ENCODE data around the gene BET1L. TPM values are rescaled to one million over a fixed set of nuclear protein-coding genes. Genes with fewer than 3 reads are reported as not detected.

Gene BET1L
- total and polyA plus RNA-seq, 2 experiments from 2014 or later, result 19.5 to 22.8 TPM

- no peak overlapping the region for H3K4me3 ChIP-seq
- no peak overlapping the region for H3K27ac ChIP-seq (ENCODE audit: low read depth)
- H3K36me3 ChIP-seq (ENCODE audit: insufficient read depth), result no peaks in the 10 kb centered on the region
- Mint-ChIP-seq H3K4me3 (no peak overlapping the region), H3K36me3 (ENCODE audit: low read depth) (peaks cover 4% of the 10 kb centered on the region; the same call in 1 of the 3 replicates), H3K27me3 (ENCODE audit: insufficient read depth, low read depth, poor library complexity) (peaks cover 7% of the 10 kb centered on the region), H3K4me1 (no peaks in the 10 kb centered on the region; the same call in 2 of the 3 replicates), H3K9me3 (peaks cover 2% of the 10 kb centered on the region), H3K27ac (no peak overlapping the region)
- DNase-seq (ENCODE audit: low spot score) (no peak), ATAC-seq (no peak)
- H3K4me2 ChIP-seq, result no peak overlapping the region
- H3K27me3 ChIP-seq (ENCODE audit: insufficient read depth), result no peaks in the 10 kb centered on the region
- no peak overlapping the region for H2AFZ ChIP-seq
- no peak for TF ChIP-seq ETS1 (IDR thresholded peaks at IDR 0.05)
- TF ChIP-seq REST (IDR thresholded peaks at IDR 0.05; ENCODE audit: unreplicated experiment), result no peak
- no peak for TF ChIP-seq ZNF462 (CRISPR knock-in tag; IDR thresholded peaks at IDR 0.05)
- TF ChIP-seq ZNF331 (CRISPR knock-in tag; IDR thresholded peaks at IDR 0.05; ENCODE audit: low read depth), result no peak
- H3K79me2 ChIP-seq (replicated peaks; ENCODE audit: insufficient read depth), result no peaks in the 10 kb centered on the region
- no peaks in the 10 kb centered on the region for H4K20me1 ChIP-seq (replicated peaks; ENCODE audit: insufficient read depth)
- no peaks in the 10 kb centered on the region for H3K9me2 ChIP-seq (ENCODE audit: insufficient read depth)
- no peaks in the 10 kb centered on the region for H3F3A ChIP-seq (replicated peaks; ENCODE audit: low read depth)
- H3K4me1 ChIP-seq (ENCODE audit: insufficient read depth), result no peaks in the 10 kb centered on the region
Observed at GRCh38 chr11:198236-198806, 8.9 kb downstream of the BET1L start.
